Adrenal gland (tissue), 5 donors: ENCODE data around the gene UBE4B.

ENCODE experiments used
- CTCF ChIP-seq, 6 experiments: fragments of 450-650 bp in 4 of 6; fragments of 200-600 bp in 2 of 6; sonication (generic) in 1 of 6; IDR thresholded peaks; 1 replicate in 5 of 6; 2 replicates in 1 of 6; pipeline versions ENCODE4 v1.5.1 to v1.8.0; 2016 to 2021; ENCODE audit warnings: antibody characterized with exemption in 6 of 6, mild to moderate bottlenecking in 2 of 6, moderate library complexity in 1 of 6
- POLR2A ChIP-seq, 2 donors: fragments of 450-650 bp; IDR thresholded peaks; one replicate each; pipeline ENCODE4 v1.6.1; 2017; ENCODE audit warnings: antibody characterized with exemption in 2 of 2, mild to moderate bottlenecking in 2 of 2, moderate library complexity in 1 of 2
- donor health status: DM: no; HTN: no; CAD: no.

GRCh38 chr1:10064416-10065343, 31.9 kb downstream of the UBE4B start:
- no peak for TF ChIP-seq CTCF (IDR thresholded peaks at IDR 0.05)
- no peak for TF ChIP-seq POLR2A (IDR thresholded peaks at IDR 0.05)
